ENCODE results near the gene HOXD4.

DNA sequence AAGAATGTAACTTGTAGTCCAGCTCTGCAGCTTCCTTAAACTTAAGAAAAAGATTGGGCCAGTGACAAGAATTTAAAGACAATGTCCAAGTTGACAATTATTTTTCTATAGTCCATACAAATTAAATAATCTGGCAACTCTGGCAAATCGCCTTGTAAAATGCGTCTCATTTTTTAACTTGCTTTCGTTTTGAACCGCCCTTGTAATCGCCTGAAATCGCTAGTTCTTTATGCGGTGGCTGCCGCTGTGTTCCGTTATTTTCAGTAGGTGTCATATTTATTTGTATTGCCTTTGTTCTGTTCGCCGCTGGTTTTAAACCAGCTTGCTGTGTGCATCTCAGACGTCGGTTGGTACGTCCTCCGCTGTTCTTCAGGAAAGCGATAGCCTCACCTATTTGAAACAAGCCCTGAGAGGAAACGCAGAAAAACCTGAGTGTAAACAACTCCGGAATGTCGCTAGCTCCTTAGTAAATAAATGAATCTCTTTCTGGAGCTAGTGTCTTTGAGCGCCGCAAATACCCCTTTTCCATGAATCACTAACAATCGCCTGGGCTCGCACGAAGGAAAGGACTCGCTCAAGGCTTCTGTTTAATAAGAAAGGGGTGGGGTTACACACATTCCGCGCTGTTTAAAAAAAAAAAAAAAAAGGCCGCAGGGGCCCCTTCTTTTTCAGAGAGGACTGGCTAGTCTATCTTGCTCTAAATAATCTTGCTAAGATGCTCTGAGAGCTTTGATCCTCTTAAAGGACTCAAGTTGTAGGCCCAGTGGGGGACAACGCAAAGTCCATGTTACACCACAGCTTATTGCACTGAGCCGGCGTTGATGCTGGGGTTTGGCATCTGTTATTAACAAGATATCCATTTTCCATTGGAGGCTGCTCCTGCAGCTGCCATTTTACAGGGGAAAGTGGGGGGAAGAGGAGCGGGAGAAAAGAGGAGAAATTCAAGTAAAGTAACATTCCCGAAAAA is 18.9 kb upstream of the HOXD4 start:
- TF ChIP-seq, protein P1, sequence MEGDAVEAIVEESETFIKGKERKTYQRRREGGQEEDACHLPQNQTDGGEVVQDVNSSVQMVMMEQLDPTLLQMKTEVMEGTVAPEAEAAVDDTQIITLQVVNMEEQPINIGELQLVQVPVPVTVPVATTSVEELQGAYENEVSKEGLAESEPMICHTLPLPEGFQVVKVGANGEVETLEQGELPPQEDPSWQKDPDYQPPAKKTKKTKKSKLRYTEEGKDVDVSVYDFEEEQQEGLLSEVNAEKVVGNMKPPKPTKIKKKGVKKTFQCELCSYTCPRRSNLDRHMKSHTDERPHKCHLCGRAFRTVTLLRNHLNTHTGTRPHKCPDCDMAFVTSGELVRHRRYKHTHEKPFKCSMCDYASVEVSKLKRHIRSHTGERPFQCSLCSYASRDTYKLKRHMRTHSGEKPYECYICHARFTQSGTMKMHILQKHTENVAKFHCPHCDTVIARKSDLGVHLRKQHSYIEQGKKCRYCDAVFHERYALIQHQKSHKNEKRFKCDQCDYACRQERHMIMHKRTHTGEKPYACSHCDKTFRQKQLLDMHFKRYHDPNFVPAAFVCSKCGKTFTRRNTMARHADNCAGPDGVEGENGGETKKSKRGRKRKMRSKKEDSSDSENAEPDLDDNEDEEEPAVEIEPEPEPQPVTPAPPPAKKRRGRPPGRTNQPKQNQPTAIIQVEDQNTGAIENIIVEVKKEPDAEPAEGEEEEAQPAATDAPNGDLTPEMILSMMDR (IDR thresholded peaks at IDR 0.05), result no peak
- TF ChIP-seq POLR2A (IDR thresholded peaks at IDR 0.05), result no peak

Data from lower leg skin (tissue), 3 donors.